ENCODE results near the gene SMAD6. TPM values are rescaled to one million over a fixed set of nuclear protein-coding genes. Genes with fewer than 3 reads are reported as not detected.

The SMAD6 gene
- total and polyA plus RNA-seq, 5 donors from 2014 or later, result 0.27 TPM; not detected in 4

DNA sequence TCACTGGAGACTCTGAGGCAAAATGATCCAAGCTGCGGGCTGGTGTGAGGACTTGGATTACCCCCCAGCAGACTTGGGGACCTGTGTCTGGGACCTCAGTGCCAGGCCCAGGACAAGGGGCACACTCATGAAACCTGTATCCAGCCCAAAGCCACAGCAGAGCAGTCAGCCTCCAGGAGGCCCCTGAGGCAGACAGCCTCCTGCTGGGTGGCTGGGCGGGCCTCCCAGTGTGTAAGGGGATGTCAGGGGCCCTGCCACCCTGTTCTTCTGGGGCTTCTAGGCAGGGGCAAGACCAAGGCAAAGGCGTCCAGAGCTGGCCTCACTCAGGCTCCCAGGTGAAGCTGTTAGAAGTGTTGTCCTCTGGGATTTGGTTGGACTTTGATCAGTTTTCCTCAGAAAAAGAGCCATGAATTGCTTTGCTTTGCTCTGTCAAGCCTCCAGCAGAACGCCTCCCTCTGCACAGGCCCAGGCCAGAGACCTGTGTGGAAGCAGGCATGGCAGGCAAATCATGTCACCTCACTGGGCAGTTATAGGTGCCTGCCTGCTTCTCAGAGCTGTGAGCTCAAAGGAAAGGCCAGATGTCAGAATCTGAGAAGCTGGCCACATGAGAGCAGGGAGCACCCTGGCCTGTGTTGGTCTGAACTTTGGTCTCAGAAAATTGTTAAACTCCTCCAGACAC lies 77.4 kb downstream of the SMAD6 start:
- H3K36me3 Mint-ChIP-seq, result no peaks in the 10 kb centered on the region

DNA sequence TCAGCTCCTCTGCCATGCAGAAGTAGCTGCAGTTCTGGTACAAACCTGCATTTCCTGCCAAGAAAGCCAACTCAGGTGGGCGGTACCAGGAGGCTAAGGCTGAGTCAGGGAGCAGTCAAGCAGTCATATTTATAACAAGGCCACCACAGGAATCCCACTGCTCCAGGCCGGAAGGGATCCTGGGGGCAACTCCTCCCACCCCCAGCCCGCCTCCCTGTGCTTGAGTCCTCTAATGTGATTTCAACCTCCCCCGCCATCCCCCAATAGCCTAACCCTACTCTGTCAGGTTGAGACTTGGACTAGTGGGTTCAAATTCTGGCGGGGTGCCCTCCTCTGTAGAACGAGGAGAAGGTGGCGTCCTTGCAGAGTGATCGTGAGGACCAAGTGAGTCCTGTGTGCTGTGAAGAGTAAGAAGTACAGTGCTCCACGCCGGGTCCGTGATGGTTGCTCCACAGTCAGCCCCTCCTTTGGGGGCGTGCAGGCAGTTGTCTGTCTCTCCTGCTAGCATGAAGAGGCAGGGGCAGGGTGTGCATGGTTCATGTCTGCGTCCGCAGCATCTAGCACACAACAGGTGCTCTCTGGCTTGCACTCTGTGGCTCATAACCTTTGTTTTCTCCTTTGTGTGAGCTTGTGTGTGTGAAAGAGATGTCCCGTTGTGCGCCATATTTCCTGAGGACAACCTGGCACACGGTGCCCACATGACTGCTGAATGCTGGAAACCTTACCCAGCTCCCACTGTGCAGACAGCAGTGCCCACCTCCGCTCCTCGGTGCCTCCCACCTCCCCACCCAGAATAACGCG lies 78.3 kb downstream of the SMAD6 start:
- Mint-ChIP-seq H3K36me3 (no peaks in the 10 kb centered on the region), H3K4me3 (no peak overlapping the region), H3K27ac (peak overlapping the region in 1 of 3 donors; percentile 26), H3K4me1 (no peaks in the 10 kb centered on the region), H3K27me3 (peaks cover 4% of the 10 kb centered on the region), H3K9me3 (no peaks in the 10 kb centered on the region)
- H3K4me3 ChIP-seq (ENCODE audit: low read depth, low read length), result no peak overlapping the region
- peak in 1 of 3 donors; percentile 10 for DNase-seq
- no peaks in the 10 kb centered on the region for H3K9me3 ChIP-seq (ENCODE audit: control insufficient read depth in 2 of 2, low read length in 2 of 2)
- H3K27me3 ChIP-seq (ENCODE audit: control insufficient read depth, insufficient read depth, low read length), result no peaks in the 10 kb centered on the region
- no peak for ATAC-seq (ENCODE audit: low read depth in 2 of 2)
- H3K4me1 ChIP-seq (ENCODE audit: control insufficient read depth, insufficient read depth, low read length, poor library complexity, severe bottlenecking), result no peaks in the 10 kb centered on the region
- H3K27ac ChIP-seq (ENCODE audit: insufficient read depth, low read length, poor library complexity, severe bottlenecking), result no peak overlapping the region
- H3K36me3 ChIP-seq (ENCODE audit: control insufficient read depth, insufficient read depth, low read length), result no peaks in the 10 kb centered on the region

More for the DNA sequence above, 77.4 kb downstream of the SMAD6 start:
- Histone ChIP-seq H3K27ac (ENCODE audit: insufficient read depth, low read length, poor library complexity, severe bottlenecking) (no peak overlapping the region), H3K27me3 (ENCODE audit: control insufficient read depth, insufficient read depth, low read length) (no peaks in the 10 kb centered on the region), H3K4me1 (ENCODE audit: control insufficient read depth, insufficient read depth, low read length, poor library complexity, severe bottlenecking) (no peaks in the 10 kb centered on the region), H3K9me3 (ENCODE audit: control insufficient read depth in 2 of 2, low read length in 2 of 2) (no peaks in the 10 kb centered on the region), H3K4me3 (ENCODE audit: low read depth, low read length) (no peak overlapping the region), H3K36me3 (ENCODE audit: control insufficient read depth, insufficient read depth, low read length) (no peaks in the 10 kb centered on the region)
- ATAC-seq (ENCODE audit: low read depth in 2 of 2), result no peak
- Mint-ChIP-seq H3K4me3 (no peak overlapping the region), H3K27ac (no peak overlapping the region), H3K9me3 (no peaks in the 10 kb centered on the region), H3K27me3 (peaks cover 4% of the 10 kb centered on the region), H3K4me1 (no peaks in the 10 kb centered on the region)
- no peak for DNase-seq

DNA sequence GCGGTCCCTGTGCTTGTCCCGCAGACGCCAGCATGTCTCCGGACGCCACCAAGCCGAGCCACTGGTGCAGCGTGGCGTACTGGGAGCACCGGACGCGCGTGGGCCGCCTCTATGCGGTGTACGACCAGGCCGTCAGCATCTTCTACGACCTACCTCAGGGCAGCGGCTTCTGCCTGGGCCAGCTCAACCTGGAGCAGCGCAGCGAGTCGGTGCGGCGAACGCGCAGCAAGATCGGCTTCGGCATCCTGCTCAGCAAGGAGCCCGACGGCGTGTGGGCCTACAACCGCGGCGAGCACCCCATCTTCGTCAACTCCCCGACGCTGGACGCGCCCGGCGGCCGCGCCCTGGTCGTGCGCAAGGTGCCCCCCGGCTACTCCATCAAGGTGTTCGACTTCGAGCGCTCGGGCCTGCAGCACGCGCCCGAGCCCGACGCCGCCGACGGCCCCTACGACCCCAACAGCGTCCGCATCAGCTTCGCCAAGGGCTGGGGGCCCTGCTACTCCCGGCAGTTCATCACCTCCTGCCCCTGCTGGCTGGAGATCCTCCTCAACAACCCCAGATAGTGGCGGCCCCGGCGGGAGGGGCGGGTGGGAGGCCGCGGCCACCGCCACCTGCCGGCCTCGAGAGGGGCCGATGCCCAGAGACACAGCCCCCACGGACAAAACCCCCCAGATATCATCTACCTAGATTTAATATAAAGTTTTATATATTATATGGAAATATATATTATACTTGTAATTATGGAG lies 79.1 kb downstream of the SMAD6 start:
- H3K36me3 ChIP-seq (ENCODE audit: control insufficient read depth, insufficient read depth, low read length), result no peaks in the 10 kb centered on the region
- no peak overlapping the region for H3K27ac ChIP-seq (ENCODE audit: insufficient read depth, low read length, poor library complexity, severe bottlenecking)
- ATAC-seq (ENCODE audit: low read depth in 2 of 2) (no peak), DNase-seq (no peak)
- H3K27me3 Mint-ChIP-seq, result peaks cover 4% of the 10 kb centered on the region
- no peaks in the 10 kb centered on the region for H3K4me1 ChIP-seq (ENCODE audit: control insufficient read depth, insufficient read depth, low read length, poor library complexity, severe bottlenecking)
- no peaks in the 10 kb centered on the region for H3K4me1 Mint-ChIP-seq
- peak overlapping the region in 1 of 3 donors; percentile 26 for H3K27ac Mint-ChIP-seq
- no peaks in the 10 kb centered on the region for H3K9me3 ChIP-seq (ENCODE audit: control insufficient read depth in 2 of 2, low read length in 2 of 2)
- no peaks in the 10 kb centered on the region for H3K36me3 Mint-ChIP-seq
- H3K27me3 ChIP-seq (ENCODE audit: control insufficient read depth, insufficient read depth, low read length), result no peaks in the 10 kb centered on the region
- H3K4me3 Mint-ChIP-seq, result no peak overlapping the region
- H3K9me3 Mint-ChIP-seq, result no peaks in the 10 kb centered on the region
- no peak overlapping the region for H3K4me3 ChIP-seq (ENCODE audit: low read depth, low read length)

DNA sequence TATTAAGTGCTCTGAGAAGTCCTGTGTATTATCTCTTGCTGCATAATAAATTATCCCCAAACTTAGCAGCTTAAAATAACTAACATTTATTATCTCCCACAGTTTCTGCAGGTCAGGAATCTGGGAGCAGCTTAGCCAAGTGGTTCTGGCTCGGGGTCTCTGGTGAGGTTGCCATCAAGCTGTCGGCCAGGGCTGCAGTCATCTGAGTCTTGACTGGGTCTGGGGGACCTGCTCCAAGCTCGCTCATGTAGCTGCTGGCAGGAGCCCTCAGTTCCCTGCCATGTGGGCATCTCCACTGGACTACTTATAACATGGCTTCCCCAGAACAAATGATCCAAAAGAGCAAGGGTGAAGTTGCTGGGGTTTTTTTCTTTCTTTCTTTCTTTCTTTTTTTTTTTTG lies 80.7 kb downstream of the SMAD6 start:
- Mint-ChIP-seq H3K4me1 (no peaks in the 10 kb centered on the region), H3K4me3 (no peak overlapping the region), H3K27ac (no peak overlapping the region), H3K9me3 (no peaks in the 10 kb centered on the region), H3K36me3 (no peaks in the 10 kb centered on the region), H3K27me3 (peaks cover 4% of the 10 kb centered on the region)
- Histone ChIP-seq H3K4me1 (ENCODE audit: control insufficient read depth, insufficient read depth, low read length, poor library complexity, severe bottlenecking) (no peaks in the 10 kb centered on the region), H3K36me3 (ENCODE audit: control insufficient read depth, insufficient read depth, low read length) (no peaks in the 10 kb centered on the region), H3K27ac (ENCODE audit: insufficient read depth, low read length, poor library complexity, severe bottlenecking) (no peak overlapping the region), H3K4me3 (ENCODE audit: low read depth, low read length) (no peak overlapping the region), H3K27me3 (ENCODE audit: control insufficient read depth, insufficient read depth, low read length) (no peaks in the 10 kb centered on the region), H3K9me3 (ENCODE audit: control insufficient read depth in 2 of 2, low read length in 2 of 2) (no peaks in the 10 kb centered on the region)
- ATAC-seq (ENCODE audit: low read depth in 2 of 2) (no peak), DNase-seq (no peak)

DNA sequence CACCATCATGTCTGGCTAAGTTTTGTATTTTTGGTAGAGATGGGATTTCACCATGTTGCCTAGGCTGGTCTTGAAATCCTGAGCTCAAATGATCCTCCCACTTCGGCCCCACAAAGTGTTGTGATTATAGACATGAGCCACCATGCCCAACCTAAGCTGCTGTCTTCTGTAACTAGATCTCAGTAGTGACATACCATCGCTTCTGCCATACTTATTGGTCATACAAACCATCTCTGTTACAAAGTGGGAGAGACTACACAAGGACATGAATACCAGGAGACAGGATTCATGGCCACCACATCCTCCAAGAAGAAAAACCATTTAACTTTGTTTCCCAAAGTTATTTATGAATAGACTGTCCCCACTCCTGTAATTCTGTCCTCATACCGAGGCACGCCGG lies 81.3 kb downstream of the SMAD6 start:
- Histone ChIP-seq H3K4me1 (ENCODE audit: control insufficient read depth, insufficient read depth, low read length, poor library complexity, severe bottlenecking) (no peaks in the 10 kb centered on the region), H3K27me3 (ENCODE audit: control insufficient read depth, insufficient read depth, low read length) (no peaks in the 10 kb centered on the region), H3K27ac (ENCODE audit: insufficient read depth, low read length, poor library complexity, severe bottlenecking) (no peak overlapping the region), H3K4me3 (ENCODE audit: low read depth, low read length) (no peak overlapping the region), H3K9me3 (ENCODE audit: control insufficient read depth in 2 of 2, low read length in 2 of 2) (no peaks in the 10 kb centered on the region), H3K36me3 (ENCODE audit: control insufficient read depth, insufficient read depth, low read length) (no peaks in the 10 kb centered on the region)
- H3K9me3 Mint-ChIP-seq, result no peaks in the 10 kb centered on the region
- ATAC-seq (ENCODE audit: low read depth in 2 of 2), result no peak
- no peak overlapping the region for H3K27ac Mint-ChIP-seq
- no peak overlapping the region for H3K4me3 Mint-ChIP-seq
- no peaks in the 10 kb centered on the region for H3K36me3 Mint-ChIP-seq
- H3K27me3 Mint-ChIP-seq, result peaks cover 4% of the 10 kb centered on the region
- no peaks in the 10 kb centered on the region for H3K4me1 Mint-ChIP-seq
- no peak for DNase-seq

DNA sequence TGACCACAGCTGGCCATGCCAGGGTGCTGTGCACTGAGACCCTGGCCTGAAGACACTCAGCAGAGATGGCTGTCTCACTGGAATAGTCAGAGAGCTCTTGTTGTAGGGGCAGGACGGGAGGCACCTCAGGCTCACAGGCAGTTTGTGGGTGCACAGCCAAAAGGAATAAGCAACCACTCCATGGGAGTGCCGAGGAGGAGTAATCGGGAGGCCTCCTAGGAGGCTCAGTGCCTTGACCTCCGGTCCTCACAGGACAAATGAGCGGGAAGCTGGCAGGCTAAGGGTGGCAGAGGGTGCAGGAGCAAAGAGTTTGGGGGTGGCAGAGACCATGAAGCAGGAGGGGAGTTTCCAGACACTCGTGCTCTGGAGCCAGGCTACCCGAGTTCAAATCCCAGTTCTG lies 81.7 kb downstream of the SMAD6 start:
- Mint-ChIP-seq H3K27ac (no peak overlapping the region), H3K9me3 (no peaks in the 10 kb centered on the region)

DNA sequence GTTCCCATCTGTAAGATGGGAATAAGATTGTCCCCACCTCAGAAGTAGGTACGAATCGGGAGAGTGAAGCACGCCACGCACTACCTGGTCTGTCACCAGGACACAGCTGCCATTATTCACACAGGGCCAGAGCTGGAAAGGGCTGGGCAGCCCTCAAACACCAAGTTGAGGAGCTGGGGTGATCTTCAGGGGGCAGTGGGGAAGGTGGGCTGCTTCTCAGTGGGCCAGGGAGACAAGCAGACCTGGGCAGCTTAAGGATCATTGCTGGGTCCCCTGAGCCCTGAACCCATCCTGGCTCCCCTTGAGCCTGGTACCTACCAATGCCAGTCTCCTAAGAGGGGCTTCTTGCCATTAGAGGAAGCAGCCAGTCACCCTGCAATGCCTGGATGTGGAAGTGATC lies 82.1 kb downstream of the SMAD6 start:
- DNase-seq (no peak), ATAC-seq (ENCODE audit: low read depth in 2 of 2) (no peak)
- Mint-ChIP-seq H3K27me3 (peaks cover 4% of the 10 kb centered on the region), H3K27ac (no peak overlapping the region), H3K4me1 (no peaks in the 10 kb centered on the region), H3K36me3 (no peaks in the 10 kb centered on the region), H3K4me3 (no peak overlapping the region), H3K9me3 (no peaks in the 10 kb centered on the region)
- H3K27ac ChIP-seq (ENCODE audit: insufficient read depth, low read length, poor library complexity, severe bottlenecking), result no peak overlapping the region
- H3K9me3 ChIP-seq (ENCODE audit: control insufficient read depth in 2 of 2, low read length in 2 of 2), result no peaks in the 10 kb centered on the region
- no peaks in the 10 kb centered on the region for H3K27me3 ChIP-seq (ENCODE audit: control insufficient read depth, insufficient read depth, low read length)
- H3K4me3 ChIP-seq (ENCODE audit: low read depth, low read length), result no peak overlapping the region
- no peaks in the 10 kb centered on the region for H3K4me1 ChIP-seq (ENCODE audit: control insufficient read depth, insufficient read depth, low read length, poor library complexity, severe bottlenecking)
- no peaks in the 10 kb centered on the region for H3K36me3 ChIP-seq (ENCODE audit: control insufficient read depth, insufficient read depth, low read length)

More for the DNA sequence above, 81.7 kb downstream of the SMAD6 start:
- H3K27ac ChIP-seq (ENCODE audit: insufficient read depth, low read length, poor library complexity, severe bottlenecking), result no peak overlapping the region
- no peaks in the 10 kb centered on the region for H3K4me1 ChIP-seq (ENCODE audit: control insufficient read depth, insufficient read depth, low read length, poor library complexity, severe bottlenecking)
- no peak overlapping the region for H3K4me3 ChIP-seq (ENCODE audit: low read depth, low read length)
- ATAC-seq (ENCODE audit: low read depth in 2 of 2) (no peak), DNase-seq (no peak)
- H3K36me3 Mint-ChIP-seq, result no peaks in the 10 kb centered on the region
- no peak overlapping the region for H3K4me3 Mint-ChIP-seq
- no peaks in the 10 kb centered on the region for H3K36me3 ChIP-seq (ENCODE audit: control insufficient read depth, insufficient read depth, low read length)
- H3K4me1 Mint-ChIP-seq, result no peaks in the 10 kb centered on the region
- H3K27me3 ChIP-seq (ENCODE audit: control insufficient read depth, insufficient read depth, low read length), result no peaks in the 10 kb centered on the region
- H3K27me3 Mint-ChIP-seq, result peaks cover 4% of the 10 kb centered on the region
- H3K9me3 ChIP-seq (ENCODE audit: control insufficient read depth in 2 of 2, low read length in 2 of 2), result no peaks in the 10 kb centered on the region

Data from CD4-positive, CD25-positive, alpha-beta regulatory T cell (primary cell).